AG09319 (cell line): ENCODE data around the gene DIP2C.

Source experiments
- DNase-seq: peaks from one replicate; pipeline ENCODE4 v3.0.0-alpha.2; 2010; ENCODE audit warnings: low read depth; ENCODE audit errors: extremely low read depth
- TF ChIP-seq, protein P1 (sequence below): IDR thresholded peaks from 2 replicates; pipeline ENCODE4 v1.5.1; 2011; ENCODE audit warnings: low read depth, mild to moderate bottlenecking, inconsistent platforms, low read length, moderate library complexity

DIP2C gene

DNA sequence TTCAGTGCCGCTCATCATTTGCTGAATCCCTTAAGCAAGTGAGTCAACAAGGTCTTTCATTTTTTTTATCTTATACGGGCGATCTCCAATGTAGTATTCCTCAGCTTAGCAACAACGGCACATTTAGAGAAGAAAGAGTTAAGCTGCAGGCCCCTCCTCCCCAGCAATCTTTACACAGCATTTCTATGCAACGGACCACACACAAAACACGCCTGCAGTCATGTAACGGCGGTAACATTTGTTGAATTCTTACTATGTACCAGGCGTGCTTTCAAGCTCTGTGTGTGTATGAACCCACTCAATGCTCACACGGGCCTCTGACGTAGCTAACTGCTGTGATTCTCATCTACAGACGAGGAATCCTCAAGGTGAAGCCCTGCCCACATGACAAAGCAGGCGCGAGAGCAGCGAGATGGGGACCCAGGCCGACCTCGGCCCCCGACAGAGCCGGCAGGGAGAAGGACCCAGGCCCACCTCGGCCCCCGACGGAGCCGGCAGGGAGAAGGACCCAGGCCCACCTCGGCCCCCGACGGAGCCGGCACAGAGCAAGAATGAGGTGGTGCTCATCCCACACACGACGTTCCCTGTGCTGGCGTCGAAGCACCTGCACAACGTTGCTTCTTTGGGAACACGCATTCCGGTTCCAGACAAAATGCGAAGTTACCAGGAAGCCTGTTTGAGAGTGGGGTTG, 313.5 kb downstream of the DIP2C start:
- DNase-seq, result no peak
- TF ChIP-seq, protein P1, sequence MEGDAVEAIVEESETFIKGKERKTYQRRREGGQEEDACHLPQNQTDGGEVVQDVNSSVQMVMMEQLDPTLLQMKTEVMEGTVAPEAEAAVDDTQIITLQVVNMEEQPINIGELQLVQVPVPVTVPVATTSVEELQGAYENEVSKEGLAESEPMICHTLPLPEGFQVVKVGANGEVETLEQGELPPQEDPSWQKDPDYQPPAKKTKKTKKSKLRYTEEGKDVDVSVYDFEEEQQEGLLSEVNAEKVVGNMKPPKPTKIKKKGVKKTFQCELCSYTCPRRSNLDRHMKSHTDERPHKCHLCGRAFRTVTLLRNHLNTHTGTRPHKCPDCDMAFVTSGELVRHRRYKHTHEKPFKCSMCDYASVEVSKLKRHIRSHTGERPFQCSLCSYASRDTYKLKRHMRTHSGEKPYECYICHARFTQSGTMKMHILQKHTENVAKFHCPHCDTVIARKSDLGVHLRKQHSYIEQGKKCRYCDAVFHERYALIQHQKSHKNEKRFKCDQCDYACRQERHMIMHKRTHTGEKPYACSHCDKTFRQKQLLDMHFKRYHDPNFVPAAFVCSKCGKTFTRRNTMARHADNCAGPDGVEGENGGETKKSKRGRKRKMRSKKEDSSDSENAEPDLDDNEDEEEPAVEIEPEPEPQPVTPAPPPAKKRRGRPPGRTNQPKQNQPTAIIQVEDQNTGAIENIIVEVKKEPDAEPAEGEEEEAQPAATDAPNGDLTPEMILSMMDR, result no peak

DNA sequence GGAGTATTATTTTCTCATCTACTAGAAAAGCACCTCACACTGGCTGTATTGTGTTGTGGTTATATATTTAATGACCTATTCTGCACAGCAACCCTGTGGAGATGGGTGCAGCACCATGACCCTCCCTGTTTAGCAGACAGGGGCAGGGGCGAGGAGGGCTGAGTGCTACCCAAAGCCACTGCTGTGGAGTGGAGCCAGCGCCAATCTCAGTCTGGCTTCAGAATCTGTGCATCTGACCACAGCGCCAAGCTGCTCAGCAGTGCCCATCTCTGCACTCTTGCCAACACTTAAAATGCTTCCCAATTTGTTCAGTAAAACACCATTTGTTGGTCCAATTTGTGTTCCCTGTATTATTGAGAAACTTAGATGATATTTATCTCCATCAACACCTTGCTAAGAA, 315.1 kb downstream of the DIP2C start:
- DNase-seq, result no peak
- TF ChIP-seq, protein P1, result no peak

DNA sequence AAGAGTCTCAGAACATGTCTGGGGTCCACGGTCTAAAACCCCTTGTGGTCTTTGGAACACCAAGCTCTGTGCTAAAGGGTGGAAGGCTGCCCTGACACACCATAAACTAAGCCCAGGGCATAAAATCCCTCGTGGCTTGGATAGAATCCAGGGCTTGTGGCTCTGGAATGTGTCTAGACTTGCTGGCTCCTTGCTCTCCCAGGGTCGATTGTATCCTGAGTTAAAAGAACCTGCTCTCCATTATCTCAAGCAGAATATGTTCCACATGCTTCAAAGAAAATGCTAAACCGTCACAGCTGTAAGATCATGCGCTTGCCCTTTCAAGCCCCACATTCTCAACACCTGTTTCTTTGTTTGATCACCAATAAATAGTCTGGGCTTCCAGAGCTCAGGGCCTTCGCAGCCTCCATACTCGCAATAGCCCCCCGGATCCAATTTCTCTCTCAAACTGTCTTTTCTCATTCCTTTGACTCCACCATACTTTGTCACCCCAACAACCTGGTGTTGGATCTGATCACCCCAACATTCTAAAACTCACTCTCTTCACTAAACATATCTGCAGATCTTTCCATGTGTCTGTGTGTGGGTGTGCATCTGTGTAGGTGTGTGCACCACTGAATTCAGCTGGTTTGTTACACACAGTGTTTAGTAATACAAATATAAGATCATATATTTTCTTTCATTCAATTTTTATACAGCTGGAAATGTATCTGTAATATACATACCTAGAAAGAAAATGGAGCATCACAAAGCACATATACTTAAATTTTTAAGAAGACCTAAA, 315.8 kb downstream of the DIP2C start:
- DNase-seq, result peak; percentile 18

DNA sequence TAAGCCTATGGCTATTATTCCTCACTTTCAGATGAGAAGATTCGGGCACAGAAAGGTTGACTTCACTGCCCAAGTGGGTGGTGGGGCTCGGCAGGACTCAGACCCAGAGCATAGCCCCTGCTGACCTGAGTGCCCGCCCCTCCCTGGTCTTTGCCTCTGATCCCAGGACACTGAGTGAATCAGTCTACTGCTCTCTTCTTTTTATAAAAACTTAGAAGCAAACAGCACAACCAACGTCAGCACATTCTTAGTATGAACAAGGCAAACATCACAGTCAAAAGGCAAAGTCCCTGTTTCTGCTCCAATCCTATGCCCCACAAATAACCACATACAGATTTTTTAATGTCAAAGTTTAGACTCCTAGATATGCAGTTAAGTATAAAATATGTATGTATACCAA, 316.5 kb downstream of the DIP2C start:
- TF ChIP-seq, protein P1, result no peak
- no peak for DNase-seq

More for the DNA sequence above, 315.8 kb downstream of the DIP2C start:
- TF ChIP-seq, protein P1, result no peak

DNA sequence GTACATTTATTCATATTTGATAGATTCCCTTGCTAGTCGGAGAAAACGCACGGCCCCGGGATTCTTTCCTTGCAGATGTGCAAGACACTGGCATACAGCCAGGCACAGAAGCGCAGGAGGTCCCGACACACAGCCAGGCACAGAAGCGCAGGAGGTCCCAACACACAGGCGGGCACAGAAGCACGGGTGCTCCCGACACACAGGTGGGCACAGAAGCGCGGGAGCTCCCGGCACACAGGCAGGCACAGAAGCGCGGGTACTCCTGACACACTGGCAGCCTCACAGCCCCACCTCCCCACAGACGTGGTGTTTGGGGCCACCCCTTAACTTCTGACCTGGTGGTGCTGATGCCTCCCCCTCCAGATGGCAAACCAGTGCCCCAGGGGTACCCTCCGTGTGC, 316.9 kb downstream of the DIP2C start:
- DNase-seq, result no peak
- TF ChIP-seq, protein P1, result no peak

DNA sequence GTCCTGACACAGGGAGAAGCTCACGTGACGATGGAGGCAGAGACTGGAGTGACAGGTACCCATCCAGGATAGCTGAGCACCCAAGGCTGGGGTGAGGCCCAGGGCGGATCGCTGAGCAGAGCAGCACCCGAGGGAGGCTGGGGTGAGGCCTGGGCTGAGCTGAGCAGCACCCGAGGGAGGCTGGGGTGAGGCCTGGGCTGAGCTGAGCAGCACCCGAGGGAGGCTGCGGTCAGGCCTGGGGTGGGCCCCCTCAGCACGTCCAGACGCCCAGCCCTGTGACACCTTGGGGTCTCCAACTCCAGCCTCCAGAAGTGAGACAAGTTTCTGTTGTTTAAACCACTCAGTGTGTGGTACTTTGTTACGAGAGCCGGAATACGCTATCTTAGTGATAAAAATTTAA, 318.0 kb downstream of the DIP2C start:
- TF ChIP-seq, protein P1, result no peak
- DNase-seq, result no peak

DNA sequence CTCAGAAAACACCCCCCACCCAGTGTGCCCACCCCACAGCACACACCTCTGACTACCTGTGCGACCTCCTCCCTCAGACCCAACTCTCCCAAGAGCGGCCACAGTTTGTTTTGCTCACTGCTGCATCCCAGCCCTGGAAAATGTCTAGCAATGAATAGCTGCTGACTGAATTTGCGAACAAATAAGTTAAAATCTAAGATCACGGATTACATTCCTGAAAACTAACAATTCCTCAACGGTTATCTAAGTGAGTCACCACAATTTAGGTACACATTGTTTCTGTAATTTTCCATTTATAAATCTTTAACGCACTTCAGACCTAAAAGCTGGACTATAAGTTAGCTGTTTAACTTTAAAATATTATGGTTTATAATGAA, 319.0 kb downstream of the DIP2C start:
- TF ChIP-seq, protein P1, result no peak
- DNase-seq, result no peak
